Vagina (tissue), 2 donors: ENCODE measurements around the gene SFXN4.

Experiments used
- POLR2A ChIP-seq, 2 donors: fragments of 450-650 bp; IDR thresholded peaks; one replicate each; pipeline ENCODE4 v1.6.1; 2017; ENCODE audit warnings: antibody characterized with exemption in 2 of 2, mild to moderate bottlenecking in 2 of 2, moderate library complexity in 2 of 2
- TF ChIP-seq, protein P1 (sequence below), 3 experiments: fragments of 450-650 bp in 2 of 3; fragments of 200-600 bp in 1 of 3; sonication (generic) in 1 of 3; IDR thresholded peaks; one replicate each; pipeline ENCODE4 v1.5.1; 2017 to 2019; ENCODE audit warnings: antibody characterized with exemption in 3 of 3, mild to moderate bottlenecking in 2 of 3, moderate library complexity in 2 of 3

DNA sequence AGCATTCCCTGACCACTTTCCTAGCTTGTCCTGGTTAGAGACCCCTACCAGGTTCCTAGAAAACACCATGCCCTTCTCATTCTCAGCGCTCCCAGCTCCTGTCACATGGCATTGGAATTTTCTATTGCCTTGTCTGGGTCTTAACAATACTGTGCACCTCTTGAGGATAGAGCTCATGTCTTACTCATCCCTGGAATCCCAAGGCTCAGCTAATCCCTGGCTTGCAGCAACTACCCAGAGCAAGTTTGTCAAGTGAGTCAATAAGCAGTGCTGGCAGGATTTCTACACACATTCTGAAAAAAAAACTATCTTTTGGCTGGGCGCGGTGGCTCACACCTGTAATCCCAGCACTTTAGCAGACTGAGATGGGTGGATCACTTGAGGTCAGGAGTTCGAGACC, 24.8 kb upstream of the SFXN4 start:
- TF ChIP-seq, protein P1, sequence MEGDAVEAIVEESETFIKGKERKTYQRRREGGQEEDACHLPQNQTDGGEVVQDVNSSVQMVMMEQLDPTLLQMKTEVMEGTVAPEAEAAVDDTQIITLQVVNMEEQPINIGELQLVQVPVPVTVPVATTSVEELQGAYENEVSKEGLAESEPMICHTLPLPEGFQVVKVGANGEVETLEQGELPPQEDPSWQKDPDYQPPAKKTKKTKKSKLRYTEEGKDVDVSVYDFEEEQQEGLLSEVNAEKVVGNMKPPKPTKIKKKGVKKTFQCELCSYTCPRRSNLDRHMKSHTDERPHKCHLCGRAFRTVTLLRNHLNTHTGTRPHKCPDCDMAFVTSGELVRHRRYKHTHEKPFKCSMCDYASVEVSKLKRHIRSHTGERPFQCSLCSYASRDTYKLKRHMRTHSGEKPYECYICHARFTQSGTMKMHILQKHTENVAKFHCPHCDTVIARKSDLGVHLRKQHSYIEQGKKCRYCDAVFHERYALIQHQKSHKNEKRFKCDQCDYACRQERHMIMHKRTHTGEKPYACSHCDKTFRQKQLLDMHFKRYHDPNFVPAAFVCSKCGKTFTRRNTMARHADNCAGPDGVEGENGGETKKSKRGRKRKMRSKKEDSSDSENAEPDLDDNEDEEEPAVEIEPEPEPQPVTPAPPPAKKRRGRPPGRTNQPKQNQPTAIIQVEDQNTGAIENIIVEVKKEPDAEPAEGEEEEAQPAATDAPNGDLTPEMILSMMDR (IDR thresholded peaks at IDR 0.05), result no peak
- no peak for TF ChIP-seq POLR2A (IDR thresholded peaks at IDR 0.05)
